ENCODE data around the gene ZFP92.

The ZFP92 gene

DNA sequence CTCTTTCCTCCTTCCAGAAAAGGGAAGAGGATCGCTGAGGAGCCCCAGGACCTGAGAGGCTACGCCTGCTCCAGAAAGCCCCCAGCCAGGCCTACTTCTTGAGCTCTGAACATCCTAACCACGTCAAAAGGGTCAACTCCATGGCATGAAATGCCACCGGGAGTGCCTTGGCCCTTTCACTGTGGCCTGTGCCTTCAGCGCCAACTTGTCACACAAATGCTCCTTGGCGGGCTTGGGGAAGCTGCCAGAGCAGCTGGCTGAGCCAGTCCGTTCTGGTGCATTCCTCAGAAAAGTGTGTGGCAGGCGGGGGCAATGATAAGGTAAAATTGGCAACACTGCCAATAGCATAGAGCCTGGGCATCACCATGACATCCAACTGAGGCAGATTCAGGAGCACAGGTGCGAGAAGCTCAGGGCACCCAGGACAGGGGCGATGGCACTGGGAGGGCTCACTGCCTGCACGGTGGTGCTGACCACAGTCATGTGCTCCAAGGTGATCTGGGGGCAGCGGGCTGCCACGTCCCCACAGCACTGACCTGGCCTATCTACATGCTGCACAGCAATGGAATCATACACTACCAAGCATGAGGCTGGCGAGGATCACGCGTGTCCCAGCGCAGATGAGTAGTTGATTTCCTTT is 46.7 kb downstream of the ZFP92 start:
- DNase-seq, result no peak

- no peak for DNase-seq
Measured at GRCh38 chrX:153458476-153458875, 47.2 kb downstream of the ZFP92 start.

GRCh38 chrX:153459986-153460385 is 48.7 kb downstream of the ZFP92 start:
- no peak for DNase-seq

GRCh38 chrX:153460826-153461225 is 49.6 kb downstream of the ZFP92 start:
- DNase-seq, result peak; percentile 26 to 48

Data from stimulated activated CD4-positive, alpha-beta T cell treated with anti-CD3 and anti-CD28 coated beads, Interleukin-4, amount 100 ng/mL, for 4 hours (primary cell).